Measurements from ENCODE around the gene CES1.

DNA sequence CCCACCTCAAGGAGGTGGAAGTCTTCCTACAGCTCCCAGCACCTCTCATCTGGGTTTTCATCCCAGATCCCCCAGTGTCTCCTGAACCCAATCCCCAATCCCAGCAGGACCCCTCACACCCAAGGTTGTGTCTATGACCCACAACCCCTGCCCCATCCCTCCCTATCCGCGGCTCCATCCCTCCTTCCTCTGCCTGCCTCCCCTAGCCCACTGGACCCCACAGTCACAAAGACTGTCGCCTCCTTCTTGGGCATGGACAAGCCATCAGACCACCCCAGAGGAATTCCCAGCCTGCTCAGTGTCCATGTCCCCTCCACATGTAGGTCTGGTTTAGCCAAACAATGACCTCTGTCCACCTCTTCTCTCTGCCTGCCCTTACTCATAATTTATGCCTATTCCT, 12.3 kb downstream of the CES1 start:
- TF ChIP-seq EZH2 (IDR thresholded peaks at IDR 0.05; ENCODE audit: borderline replicate concordance, control insufficient read depth, low read depth, low read length), result no peak
- no peak for TF ChIP-seq ZNF274 (IDR thresholded peaks at IDR 0.05; ENCODE audit: insufficient read depth, insufficient read length)
- no peak for TF ChIP-seq JUND (IDR thresholded peaks at IDR 0.05; ENCODE audit: low read depth, low read length)
- TF ChIP-seq POLR2A (IDR thresholded peaks at IDR 0.05; ENCODE audit: low read depth, low read length), result no peak
- TF ChIP-seq, protein P1, sequence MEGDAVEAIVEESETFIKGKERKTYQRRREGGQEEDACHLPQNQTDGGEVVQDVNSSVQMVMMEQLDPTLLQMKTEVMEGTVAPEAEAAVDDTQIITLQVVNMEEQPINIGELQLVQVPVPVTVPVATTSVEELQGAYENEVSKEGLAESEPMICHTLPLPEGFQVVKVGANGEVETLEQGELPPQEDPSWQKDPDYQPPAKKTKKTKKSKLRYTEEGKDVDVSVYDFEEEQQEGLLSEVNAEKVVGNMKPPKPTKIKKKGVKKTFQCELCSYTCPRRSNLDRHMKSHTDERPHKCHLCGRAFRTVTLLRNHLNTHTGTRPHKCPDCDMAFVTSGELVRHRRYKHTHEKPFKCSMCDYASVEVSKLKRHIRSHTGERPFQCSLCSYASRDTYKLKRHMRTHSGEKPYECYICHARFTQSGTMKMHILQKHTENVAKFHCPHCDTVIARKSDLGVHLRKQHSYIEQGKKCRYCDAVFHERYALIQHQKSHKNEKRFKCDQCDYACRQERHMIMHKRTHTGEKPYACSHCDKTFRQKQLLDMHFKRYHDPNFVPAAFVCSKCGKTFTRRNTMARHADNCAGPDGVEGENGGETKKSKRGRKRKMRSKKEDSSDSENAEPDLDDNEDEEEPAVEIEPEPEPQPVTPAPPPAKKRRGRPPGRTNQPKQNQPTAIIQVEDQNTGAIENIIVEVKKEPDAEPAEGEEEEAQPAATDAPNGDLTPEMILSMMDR (IDR thresholded peaks at IDR 0.05 in 2 of 3, conservative IDR thresholded peaks at IDR 0.05 in 1 of 3; ENCODE audit: control insufficient read depth in 2 of 3, extremely low read depth in 1 of 3, insufficient read depth in 1 of 3, low read depth in 3 of 3, low read length in 3 of 3), result no peak
- no peak for TF ChIP-seq SKIL (IDR thresholded peaks at IDR 0.05; ENCODE audit: low read depth, poor library complexity, severe bottlenecking)
- TF ChIP-seq NR2C2 (IDR thresholded peaks at IDR 0.05; ENCODE audit: borderline replicate concordance, control insufficient read depth, insufficient read length, low read depth), result no peak
